ENCODE data around the gene DSCAM.
"Not testable (repeated sequence)": the region's sequence is repeated elsewhere in the genome, so short reads cannot be mapped to it uniquely, and the experiment has no call there.

DSCAM gene

DNA sequence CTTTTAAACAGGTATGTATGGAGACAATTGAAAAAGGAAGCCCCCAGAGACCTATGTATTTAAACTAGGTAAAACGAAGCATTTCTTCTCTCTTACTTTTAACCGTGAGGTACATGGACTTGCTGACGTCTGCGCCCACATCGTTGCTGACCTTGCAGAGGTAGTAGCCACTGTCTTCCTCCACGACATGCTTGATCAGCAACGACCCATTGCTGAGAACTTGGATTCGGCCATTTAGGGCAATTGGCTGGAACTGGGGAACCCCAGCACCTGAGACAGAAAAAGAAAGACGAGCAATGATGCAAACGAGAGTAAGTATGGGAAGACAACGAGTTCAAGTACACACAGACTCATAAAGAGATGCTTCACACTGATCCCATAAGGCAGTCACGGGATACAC is 571.0 kb downstream of the DSCAM start:
- Histone ChIP-seq H3K27me3 (replicated peaks; ENCODE audit: control insufficient read depth, insufficient read depth, low read length, poor library complexity, severe bottlenecking) (no peaks in the 10 kb centered on the region), H3K9me3 (ENCODE audit: control insufficient read depth, low read length) (no peaks in the 10 kb centered on the region)
- no peak for DNase-seq

DNA sequence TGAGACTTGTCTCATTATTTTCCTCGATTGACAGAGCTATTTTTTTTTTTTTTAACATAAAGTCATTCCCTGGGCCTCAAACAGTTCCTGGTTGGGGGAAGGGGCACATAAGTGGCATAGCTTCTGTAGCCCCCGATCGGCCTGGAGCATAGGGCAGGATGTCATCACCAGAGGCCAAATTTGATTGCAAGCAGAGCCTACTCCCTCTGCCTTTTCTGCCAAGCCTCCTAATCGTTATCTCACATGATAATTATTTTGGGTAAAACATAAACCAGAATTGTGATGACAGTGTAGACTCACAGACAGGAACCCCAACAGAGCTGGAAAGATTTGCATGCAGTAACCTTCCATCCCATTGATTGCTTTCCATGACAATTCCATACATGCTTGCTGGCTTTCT is 574.9 kb downstream of the DSCAM start:
- H3K27me3 ChIP-seq (replicated peaks; ENCODE audit: control insufficient read depth, insufficient read depth, low read length, poor library complexity, severe bottlenecking), result no peaks in the 10 kb centered on the region
- no peaks in the 10 kb centered on the region for H3K9me3 ChIP-seq (ENCODE audit: control insufficient read depth, low read length)
- no peak for DNase-seq
- no peaks in the 10 kb centered on the region for H3K4me1 ChIP-seq (ENCODE audit: control insufficient read depth, insufficient read depth, low read length, poor library complexity, severe bottlenecking)
- H3K27ac ChIP-seq (ENCODE audit: insufficient read depth, low read length, poor library complexity, severe bottlenecking), result no peak overlapping the region
- no peak overlapping the region for H3K4me3 ChIP-seq (ENCODE audit: insufficient read depth, low read depth, low read length, poor library complexity, severe bottlenecking)
- no peaks in the 10 kb centered on the region for H3K36me3 ChIP-seq (ENCODE audit: control insufficient read depth, insufficient read depth, low read length)

More for the DNA sequence above, 571.0 kb downstream of the DSCAM start:
- no peaks in the 10 kb centered on the region for H3K4me1 ChIP-seq (ENCODE audit: control insufficient read depth, insufficient read depth, low read length, poor library complexity, severe bottlenecking)
- H3K27ac ChIP-seq (ENCODE audit: insufficient read depth, low read length, poor library complexity, severe bottlenecking), result no peak overlapping the region
- H3K4me3 ChIP-seq (ENCODE audit: insufficient read depth, low read depth, low read length, poor library complexity, severe bottlenecking), result no peak overlapping the region
- no peaks in the 10 kb centered on the region for H3K36me3 ChIP-seq (ENCODE audit: control insufficient read depth, insufficient read depth, low read length)

DNA sequence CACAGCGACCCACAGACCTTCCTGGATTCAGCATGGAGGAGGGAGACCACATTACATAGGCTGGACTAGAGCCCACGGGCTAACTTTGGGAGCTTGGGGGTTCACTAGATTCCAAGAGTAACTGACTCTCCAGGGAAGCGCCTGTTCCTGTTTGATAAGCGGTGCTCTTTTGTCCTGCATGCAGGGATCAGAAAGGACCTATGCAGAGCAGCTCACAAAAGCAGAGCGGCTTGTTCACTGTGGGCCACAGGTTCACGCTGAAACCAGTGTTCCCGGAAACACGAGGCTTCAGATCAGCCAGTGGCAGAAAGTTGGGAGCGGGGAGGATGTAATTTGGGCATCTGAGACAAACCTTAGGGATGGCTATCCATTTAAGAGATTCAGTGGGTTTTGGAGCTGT is 575.8 kb downstream of the DSCAM start:
- Histone ChIP-seq H3K4me1 (ENCODE audit: control insufficient read depth, insufficient read depth, low read length, poor library complexity, severe bottlenecking) (no peaks in the 10 kb centered on the region), H3K27me3 (replicated peaks; ENCODE audit: control insufficient read depth, insufficient read depth, low read length, poor library complexity, severe bottlenecking) (no peaks in the 10 kb centered on the region), H3K9me3 (ENCODE audit: control insufficient read depth, low read length) (no peaks in the 10 kb centered on the region), H3K27ac (ENCODE audit: insufficient read depth, low read length, poor library complexity, severe bottlenecking) (no peak overlapping the region), H3K36me3 (ENCODE audit: control insufficient read depth, insufficient read depth, low read length) (no peaks in the 10 kb centered on the region), H3K4me3 (ENCODE audit: insufficient read depth, low read depth, low read length, poor library complexity, severe bottlenecking) (no peak overlapping the region)
- no peak for DNase-seq

DNA sequence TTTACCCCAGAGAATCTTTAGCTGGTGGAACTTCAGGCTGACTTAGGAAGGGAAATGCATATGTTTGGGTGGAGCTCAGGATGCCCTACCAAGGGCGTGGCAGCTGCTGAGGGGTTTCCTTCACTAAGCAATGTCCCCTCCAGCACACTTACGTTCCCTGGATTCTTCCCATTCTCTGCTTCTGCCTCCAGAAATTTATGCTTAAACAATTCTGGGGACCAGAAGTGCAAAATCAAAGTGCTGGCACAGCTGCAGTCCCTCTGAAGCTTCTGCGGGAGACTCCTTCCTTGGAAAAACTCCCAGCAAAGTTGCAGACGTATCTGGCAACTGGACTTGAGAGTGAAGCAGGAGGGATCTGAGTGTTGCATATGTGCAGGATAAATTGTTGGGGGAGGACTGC is 576.9 kb downstream of the DSCAM start:
- Histone ChIP-seq H3K36me3 (ENCODE audit: control insufficient read depth, insufficient read depth, low read length) (no peaks in the 10 kb centered on the region), H3K27me3 (replicated peaks; ENCODE audit: control insufficient read depth, insufficient read depth, low read length, poor library complexity, severe bottlenecking) (no peaks in the 10 kb centered on the region), H3K4me1 (ENCODE audit: control insufficient read depth, insufficient read depth, low read length, poor library complexity, severe bottlenecking) (no peaks in the 10 kb centered on the region), H3K27ac (ENCODE audit: insufficient read depth, low read length, poor library complexity, severe bottlenecking) (no peak overlapping the region), H3K4me3 (ENCODE audit: insufficient read depth, low read depth, low read length, poor library complexity, severe bottlenecking) (no peak overlapping the region), H3K9me3 (ENCODE audit: control insufficient read depth, low read length) (no peaks in the 10 kb centered on the region)
- no peak for DNase-seq

DNA sequence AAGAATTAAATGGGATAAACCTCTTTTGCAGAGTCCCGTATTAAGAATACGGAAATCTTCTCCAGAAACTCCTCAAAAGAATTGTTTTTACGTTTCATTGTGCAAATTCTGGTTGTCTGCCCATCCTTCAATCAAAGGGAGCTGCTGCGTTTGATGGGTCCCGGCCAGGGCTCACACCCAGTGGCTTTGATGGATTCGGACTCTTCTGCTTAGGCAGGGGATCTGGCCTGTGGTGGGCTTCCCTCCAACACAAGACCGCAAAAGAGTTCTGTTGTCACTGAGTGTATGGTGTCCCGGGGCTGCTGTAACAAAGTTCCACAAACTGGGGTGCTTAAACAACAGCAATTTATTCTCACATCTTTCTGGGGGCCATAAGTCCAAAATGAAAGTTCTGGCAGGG is 577.7 kb downstream of the DSCAM start:
- no peak for DNase-seq
- H3K27me3 ChIP-seq (replicated peaks; ENCODE audit: control insufficient read depth, insufficient read depth, low read length, poor library complexity, severe bottlenecking), result no peaks in the 10 kb centered on the region
- no peaks in the 10 kb centered on the region for H3K9me3 ChIP-seq (ENCODE audit: control insufficient read depth, low read length)
- H3K4me3 ChIP-seq (ENCODE audit: insufficient read depth, low read depth, low read length, poor library complexity, severe bottlenecking), result no peak overlapping the region
- no peaks in the 10 kb centered on the region for H3K36me3 ChIP-seq (ENCODE audit: control insufficient read depth, insufficient read depth, low read length)
- no peak overlapping the region for H3K27ac ChIP-seq (ENCODE audit: insufficient read depth, low read length, poor library complexity, severe bottlenecking)
- no peaks in the 10 kb centered on the region for H3K4me1 ChIP-seq (ENCODE audit: control insufficient read depth, insufficient read depth, low read length, poor library complexity, severe bottlenecking)

DNA sequence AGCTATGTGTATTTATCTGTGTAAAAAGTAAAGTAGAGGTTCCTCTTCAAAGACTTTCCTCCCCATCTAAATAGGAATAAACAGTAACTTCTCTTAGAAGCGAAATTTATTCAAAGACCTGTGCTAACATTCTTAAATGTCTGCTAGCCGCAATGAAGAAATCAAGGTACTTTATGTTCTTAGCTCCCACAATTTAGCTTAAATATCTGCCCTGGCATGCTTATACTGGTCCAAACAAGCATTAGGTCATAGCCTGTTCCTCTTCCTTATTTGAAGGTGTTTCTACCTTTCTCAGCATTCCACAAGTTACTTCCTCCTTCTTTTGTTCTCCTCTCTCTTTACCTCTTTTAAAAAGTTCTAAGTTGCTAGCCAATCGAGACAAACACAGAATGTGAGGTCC is 588.5 kb downstream of the DSCAM start:
- H3K27ac ChIP-seq (ENCODE audit: insufficient read depth, low read length, poor library complexity, severe bottlenecking); DNase-seq: not testable (repeated sequence)

DNA sequence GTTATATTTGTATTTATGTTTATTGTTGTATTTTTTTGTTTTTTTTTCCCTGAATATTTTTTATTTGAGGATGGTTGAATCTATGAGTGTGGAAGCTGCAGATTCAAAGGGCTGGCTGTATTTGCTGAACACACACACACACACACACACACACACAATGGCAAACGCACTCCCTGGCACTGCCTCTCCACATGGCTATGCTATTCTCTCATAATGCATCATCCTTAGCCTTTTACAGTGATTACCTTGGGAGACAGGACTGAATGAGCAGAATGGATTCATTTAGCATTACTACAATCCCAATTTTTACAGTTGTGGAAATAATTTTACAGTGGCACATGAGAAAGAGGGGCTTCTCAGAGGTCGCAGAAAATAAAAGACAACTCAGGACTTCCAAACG is 589.6 kb downstream of the DSCAM start:
- DNase-seq, result no peak
- no peaks in the 10 kb centered on the region for H3K36me3 ChIP-seq (ENCODE audit: control insufficient read depth, insufficient read depth, low read length)
- no peak overlapping the region for H3K27ac ChIP-seq (ENCODE audit: insufficient read depth, low read length, poor library complexity, severe bottlenecking)
- no peaks in the 10 kb centered on the region for H3K4me1 ChIP-seq (ENCODE audit: control insufficient read depth, insufficient read depth, low read length, poor library complexity, severe bottlenecking)
- H3K4me3 ChIP-seq (ENCODE audit: insufficient read depth, low read depth, low read length, poor library complexity, severe bottlenecking), result no peak overlapping the region
- H3K9me3 ChIP-seq (ENCODE audit: control insufficient read depth, low read length), result no peaks in the 10 kb centered on the region
- no peaks in the 10 kb centered on the region for H3K27me3 ChIP-seq (replicated peaks; ENCODE audit: control insufficient read depth, insufficient read depth, low read length, poor library complexity, severe bottlenecking)

More for the DNA sequence above, 588.5 kb downstream of the DSCAM start:
- H3K27me3 ChIP-seq (replicated peaks; ENCODE audit: control insufficient read depth, insufficient read depth, low read length, poor library complexity, severe bottlenecking); H3K9me3 ChIP-seq (ENCODE audit: control insufficient read depth, low read length); H3K36me3 ChIP-seq (ENCODE audit: control insufficient read depth, insufficient read depth, low read length); H3K4me1 ChIP-seq (ENCODE audit: control insufficient read depth, insufficient read depth, low read length, poor library complexity, severe bottlenecking); H3K4me3 ChIP-seq (ENCODE audit: insufficient read depth, low read depth, low read length, poor library complexity, severe bottlenecking): not testable (repeated sequence)

DNA sequence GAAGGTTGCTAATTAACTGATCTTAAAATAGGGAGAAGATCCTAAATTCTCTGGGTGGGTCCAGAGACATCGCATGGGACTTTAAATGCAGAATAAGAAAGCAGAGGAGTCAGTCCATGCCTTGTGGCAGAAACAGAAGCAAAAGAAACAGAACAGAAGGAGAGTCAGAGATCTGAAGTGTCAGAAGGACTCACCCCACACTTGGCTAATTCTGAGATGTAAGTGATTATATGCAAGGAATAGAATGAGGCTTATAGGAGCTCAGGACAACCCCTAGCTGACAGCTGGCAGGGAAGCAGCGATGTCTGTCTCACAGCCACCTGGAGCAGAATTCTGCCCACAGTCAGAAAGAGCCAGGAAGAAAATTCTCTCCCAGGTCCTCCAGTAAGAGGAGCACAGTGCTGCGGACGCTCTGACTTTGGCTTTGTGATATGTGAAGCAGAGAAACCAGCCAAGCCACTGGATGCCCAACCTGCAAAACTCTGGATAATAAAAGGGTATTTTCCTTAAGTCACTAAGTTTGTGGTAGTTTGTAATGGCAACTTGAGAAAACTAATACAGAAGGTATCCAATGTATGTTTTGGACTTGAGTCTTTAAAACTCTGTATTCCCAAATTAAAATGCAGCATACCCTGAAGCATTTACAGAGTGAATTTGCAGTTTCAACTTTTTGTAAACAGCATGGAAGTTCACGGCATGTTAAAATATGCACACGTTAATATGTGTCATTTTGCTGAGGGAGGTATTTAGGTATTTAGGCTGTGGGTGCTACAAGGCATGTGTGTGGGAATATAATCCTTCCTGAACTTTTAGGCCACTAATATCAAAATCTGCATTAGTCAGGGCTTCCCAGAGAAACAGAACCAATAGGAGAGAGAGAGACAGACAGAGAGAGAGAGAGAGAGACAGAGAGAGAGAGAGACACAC is 591.2 kb downstream of the DSCAM start:
- Histone ChIP-seq H3K4me1 (ENCODE audit: control insufficient read depth, insufficient read depth, low read length, poor library complexity, severe bottlenecking) (no peaks in the 10 kb centered on the region), H3K36me3 (ENCODE audit: control insufficient read depth, insufficient read depth, low read length) (no peaks in the 10 kb centered on the region), H3K27ac (ENCODE audit: insufficient read depth, low read length, poor library complexity, severe bottlenecking) (no peak overlapping the region), H3K9me3 (ENCODE audit: control insufficient read depth, low read length) (no peaks in the 10 kb centered on the region), H3K27me3 (replicated peaks; ENCODE audit: control insufficient read depth, insufficient read depth, low read length, poor library complexity, severe bottlenecking) (no peaks in the 10 kb centered on the region), H3K4me3 (ENCODE audit: insufficient read depth, low read depth, low read length, poor library complexity, severe bottlenecking) (no peak overlapping the region)
- DNase-seq, result no peak

DNA sequence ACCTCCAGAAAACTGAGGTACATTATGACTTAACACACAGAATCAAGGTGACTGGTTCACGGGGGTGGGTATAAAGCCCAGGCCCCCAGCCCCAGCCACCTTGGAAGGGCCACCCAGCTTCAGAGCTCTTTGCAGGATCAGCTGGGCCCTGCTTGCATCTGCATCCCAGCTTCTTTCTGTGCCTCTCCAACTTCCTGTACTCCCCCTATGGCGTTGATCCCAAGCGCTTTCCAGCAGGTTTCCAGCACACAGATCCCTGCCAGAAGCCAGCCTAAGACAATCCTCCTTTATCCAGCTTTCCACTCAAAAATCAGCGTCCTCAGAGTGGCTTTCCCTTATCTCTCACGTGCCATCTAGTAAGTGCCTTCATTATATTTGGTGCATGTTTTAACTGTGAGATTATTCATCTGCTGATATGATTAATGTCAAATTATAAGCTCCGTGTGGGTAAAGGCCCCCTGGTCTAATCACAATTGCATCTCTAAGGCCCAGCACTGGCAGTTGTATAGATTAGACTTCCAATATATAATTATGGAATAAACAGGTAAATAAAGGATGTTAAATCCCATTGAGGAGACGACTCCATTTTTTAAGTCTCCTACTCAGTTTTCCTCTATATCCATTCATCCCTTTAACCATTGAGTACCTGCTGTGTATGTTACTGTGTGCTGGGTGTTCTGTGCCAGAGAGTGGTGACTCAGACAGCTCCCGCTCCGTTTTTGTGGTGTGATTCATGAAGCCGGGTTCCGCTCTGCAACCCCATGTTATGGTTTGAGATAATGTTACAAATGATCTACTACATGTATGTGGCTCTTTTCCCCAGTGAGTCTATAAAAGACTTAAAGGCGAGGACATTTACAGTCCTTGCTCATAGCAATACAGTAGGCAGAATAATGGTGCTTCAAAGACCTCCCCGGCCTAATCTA is 592.2 kb downstream of the DSCAM start:
- Histone ChIP-seq H3K4me3 (ENCODE audit: insufficient read depth, low read depth, low read length, poor library complexity, severe bottlenecking) (no peak overlapping the region), H3K27me3 (replicated peaks; ENCODE audit: control insufficient read depth, insufficient read depth, low read length, poor library complexity, severe bottlenecking) (no peaks in the 10 kb centered on the region), H3K4me1 (ENCODE audit: control insufficient read depth, insufficient read depth, low read length, poor library complexity, severe bottlenecking) (no peaks in the 10 kb centered on the region), H3K36me3 (ENCODE audit: control insufficient read depth, insufficient read depth, low read length) (no peaks in the 10 kb centered on the region), H3K27ac (ENCODE audit: insufficient read depth, low read length, poor library complexity, severe bottlenecking) (no peak overlapping the region), H3K9me3 (ENCODE audit: control insufficient read depth, low read length) (no peaks in the 10 kb centered on the region)
- no peak for DNase-seq

DNA sequence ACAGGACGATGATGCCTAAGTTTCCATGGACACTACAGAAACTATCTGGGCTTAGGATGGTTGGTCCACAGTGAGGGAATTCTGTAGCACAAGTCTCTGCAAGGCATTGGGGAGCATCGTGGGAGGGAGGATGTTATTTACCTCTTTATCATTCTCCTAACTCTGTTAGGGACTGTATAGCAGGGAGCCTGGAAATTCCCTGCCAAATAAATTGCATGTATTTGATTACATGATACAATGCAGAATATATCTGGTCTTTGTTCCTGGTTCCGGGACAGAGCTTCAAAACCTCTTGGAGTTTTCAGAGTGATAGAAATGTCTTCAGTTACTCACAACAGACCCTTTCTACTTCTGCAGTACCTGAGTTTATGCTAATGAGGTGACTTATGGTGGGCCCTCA is 593.8 kb downstream of the DSCAM start:
- Histone ChIP-seq H3K36me3 (ENCODE audit: control insufficient read depth, insufficient read depth, low read length) (no peaks in the 10 kb centered on the region), H3K4me3 (ENCODE audit: insufficient read depth, low read depth, low read length, poor library complexity, severe bottlenecking) (no peak overlapping the region), H3K27ac (ENCODE audit: insufficient read depth, low read length, poor library complexity, severe bottlenecking) (no peak overlapping the region), H3K9me3 (ENCODE audit: control insufficient read depth, low read length) (no peaks in the 10 kb centered on the region), H3K4me1 (ENCODE audit: control insufficient read depth, insufficient read depth, low read length, poor library complexity, severe bottlenecking) (no peaks in the 10 kb centered on the region), H3K27me3 (replicated peaks; ENCODE audit: control insufficient read depth, insufficient read depth, low read length, poor library complexity, severe bottlenecking) (no peaks in the 10 kb centered on the region)
- DNase-seq, result no peak

All from effector memory CD4-positive, alpha-beta T cell (primary cell).